GM21390 (cell line): ENCODE measurements around the gene SIRT3.
"Not testable (repeated sequence)": the region's sequence is repeated elsewhere in the genome, so short reads cannot be mapped to it uniquely, and the experiment has no call there.

Source experiments
- ATAC-seq: cut with Tn5 transposase; IDR thresholded peaks from one replicate; pipeline ENCODE4 v1.9.1; 2021; ENCODE audit not compliant: unreplicated experiment

SIRT3 gene

GRCh38 chr11:204587-205109 is 31.5 kb downstream of the SIRT3 start:
- no peak for ATAC-seq

GRCh38 chr11:203945-204586 is 32.1 kb downstream of the SIRT3 start:
- no peak for ATAC-seq

- no peak for ATAC-seq
Observed at GRCh38 chr11:203056-203944, 32.8 kb downstream of the SIRT3 start.

DNA sequence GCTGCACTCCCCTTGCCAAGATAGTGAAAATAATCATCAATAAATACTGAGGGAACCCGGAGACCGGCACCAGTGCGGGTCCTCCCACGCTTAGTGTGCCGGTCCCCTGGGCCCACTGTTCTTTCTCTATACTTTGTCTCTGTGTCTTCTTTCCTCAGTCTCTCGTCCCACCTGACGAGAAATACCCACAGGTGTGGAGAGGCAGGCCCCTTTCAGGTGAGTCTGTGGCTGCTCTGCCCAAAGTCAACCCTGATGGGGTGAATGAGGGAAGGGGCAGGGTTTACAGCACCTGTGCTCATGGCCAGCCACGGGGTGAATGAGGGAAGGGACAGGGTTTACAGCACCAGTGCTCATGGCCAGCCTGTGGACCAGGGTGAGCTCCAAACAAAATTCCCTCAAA is 33.7 kb downstream of the SIRT3 start:
- ATAC-seq: no peak

GRCh38 chr11:201966-202365 is 34.2 kb downstream of the SIRT3 start:
- no peak for ATAC-seq

- ATAC-seq: no peak
Observed at GRCh38 chr11:200224-201003, 35.7 kb downstream of the SIRT3 start.

- ATAC-seq: no peak
Observed at GRCh38 chr11:199782-200181, 36.4 kb downstream of the SIRT3 start.

DNA sequence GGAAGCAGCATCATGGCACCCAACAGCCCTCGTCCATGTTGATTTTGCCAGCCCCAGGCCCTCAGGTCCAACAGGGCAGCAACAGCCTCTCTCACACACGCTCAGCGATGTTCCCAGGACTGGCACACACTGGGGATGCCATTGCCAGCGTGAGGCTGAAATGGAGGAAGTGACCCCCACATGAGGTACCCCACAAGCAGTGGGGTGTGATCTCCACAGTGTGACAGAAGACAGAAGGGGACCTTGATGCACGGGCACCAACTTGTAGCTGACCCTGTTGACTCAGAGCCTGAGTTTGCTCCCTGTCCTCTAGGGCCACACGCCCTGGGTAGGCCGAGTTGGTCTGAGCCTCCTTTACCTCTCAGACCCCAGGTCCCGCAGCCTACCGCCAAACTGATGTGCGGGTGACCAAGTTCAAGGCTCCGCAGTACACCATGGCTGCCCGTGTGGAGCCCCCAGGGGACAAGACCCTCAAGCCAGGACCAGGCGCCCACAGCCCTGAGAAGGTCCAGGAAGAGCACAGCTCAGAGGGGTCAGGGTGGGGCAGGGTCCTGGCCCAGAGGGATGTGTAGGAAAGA is 37.0 kb downstream of the SIRT3 start:
- ATAC-seq: no peak

- no peak for ATAC-seq
Observed at GRCh38 chr11:198236-198806, 37.8 kb downstream of the SIRT3 start.

DNA sequence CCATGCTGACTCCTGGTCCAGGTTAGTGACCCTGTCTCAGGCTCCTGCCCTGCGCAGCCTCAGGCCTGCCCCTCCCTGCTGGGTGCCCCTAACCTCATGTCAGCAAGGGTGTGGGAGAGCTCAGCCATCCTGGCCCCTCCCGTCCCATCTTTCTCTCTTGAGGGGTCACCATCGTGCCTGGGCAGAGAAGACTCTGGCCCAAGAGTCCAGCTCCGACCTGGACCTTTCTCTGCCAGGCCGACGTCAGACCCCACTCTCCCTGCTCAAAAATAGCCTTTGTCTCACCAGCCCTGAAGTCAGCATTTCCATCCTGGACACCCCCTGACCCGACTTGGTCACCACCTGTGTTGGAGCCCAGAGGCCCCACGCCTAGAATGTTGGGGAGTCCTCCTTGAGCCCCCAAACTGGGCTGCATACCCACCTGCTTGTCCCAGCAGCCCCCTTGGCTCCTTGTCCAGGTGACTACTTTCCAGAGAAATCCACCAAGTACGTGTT is 38.4 kb downstream of the SIRT3 start:
- no peak for ATAC-seq

- ATAC-seq: no peak
Observed at GRCh38 chr11:196786-197731, 39.1 kb downstream of the SIRT3 start.

GRCh38 chr11:193481-193880 is 42.7 kb downstream of the SIRT3 start:
- ATAC-seq: not testable (repeated sequence)

GRCh38 chr11:192674-193128 is 43.4 kb downstream of the SIRT3 start, which contains the start of gene SCGB1C1:
Gene SCGB1C1 (plus strand): TSS chr11:193078. CDS start chr11:193100, 22 bp downstream.
- ATAC-seq: not testable (repeated sequence)

DNA sequence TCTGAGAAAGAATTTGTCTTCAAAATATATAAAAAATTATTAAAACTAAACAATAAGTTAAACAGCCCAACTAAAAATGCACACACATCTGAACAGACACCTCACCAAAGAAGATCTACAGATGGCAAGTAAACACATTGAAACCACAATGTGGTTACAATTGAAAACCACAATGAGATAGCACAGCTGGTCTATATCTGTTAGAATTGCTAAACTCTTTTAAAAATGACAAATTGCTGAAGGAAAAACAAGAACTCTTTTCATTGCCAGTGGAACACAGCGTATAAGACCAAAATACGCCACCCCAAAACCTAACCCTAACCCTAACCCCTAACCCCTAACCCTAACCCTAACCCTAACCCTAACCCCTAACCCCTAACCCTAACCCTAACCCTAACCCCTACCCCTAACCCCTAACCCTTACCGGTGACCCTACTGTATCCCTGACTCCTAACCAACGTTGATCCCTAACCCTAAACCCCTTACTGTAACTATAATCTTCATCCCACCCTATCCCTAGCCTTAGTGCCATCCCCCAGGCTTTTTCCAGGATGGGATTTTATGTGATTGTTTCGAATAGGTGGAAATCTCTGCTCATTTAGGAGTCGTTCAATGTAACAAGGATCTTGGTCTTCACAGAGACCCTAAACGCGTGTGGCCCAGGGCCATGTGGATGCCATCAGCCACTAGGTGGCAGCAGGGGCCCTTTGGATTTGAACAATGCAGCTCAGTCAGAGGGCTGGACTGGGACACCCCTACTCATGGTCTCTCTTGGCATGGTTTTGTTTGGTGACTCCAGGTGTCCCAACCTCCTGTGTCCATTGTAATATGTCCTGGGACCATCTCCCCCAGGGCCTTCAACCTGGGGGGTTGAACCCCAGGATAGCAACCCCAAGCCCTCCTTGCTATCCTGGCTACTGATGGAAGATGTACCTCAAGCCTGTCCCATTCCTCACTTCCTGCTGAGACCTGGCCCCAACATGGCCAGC is 44.4 kb downstream of the SIRT3 start:
- ATAC-seq: not testable (repeated sequence)

DNA sequence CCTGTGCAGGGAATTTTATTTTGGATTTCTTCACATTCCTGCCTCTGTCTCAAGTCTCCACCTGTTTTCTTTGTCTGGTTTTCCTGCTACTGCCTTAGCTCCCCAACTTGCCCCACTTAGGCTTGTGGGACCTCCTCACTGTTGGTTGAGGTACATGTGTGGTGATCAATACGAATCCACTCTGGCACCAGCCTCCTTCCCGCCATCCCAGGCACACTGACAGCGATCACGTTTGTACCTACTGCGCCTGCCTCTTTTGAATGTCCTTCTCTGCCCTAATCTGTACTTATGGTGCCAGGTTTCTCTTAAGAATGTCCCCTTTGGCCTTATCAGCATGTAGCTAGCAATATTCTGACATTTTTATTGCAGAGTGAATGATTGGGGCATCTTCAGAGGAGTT is 45.6 kb downstream of the SIRT3 start:
- not testable (repeated sequence) for ATAC-seq

DNA sequence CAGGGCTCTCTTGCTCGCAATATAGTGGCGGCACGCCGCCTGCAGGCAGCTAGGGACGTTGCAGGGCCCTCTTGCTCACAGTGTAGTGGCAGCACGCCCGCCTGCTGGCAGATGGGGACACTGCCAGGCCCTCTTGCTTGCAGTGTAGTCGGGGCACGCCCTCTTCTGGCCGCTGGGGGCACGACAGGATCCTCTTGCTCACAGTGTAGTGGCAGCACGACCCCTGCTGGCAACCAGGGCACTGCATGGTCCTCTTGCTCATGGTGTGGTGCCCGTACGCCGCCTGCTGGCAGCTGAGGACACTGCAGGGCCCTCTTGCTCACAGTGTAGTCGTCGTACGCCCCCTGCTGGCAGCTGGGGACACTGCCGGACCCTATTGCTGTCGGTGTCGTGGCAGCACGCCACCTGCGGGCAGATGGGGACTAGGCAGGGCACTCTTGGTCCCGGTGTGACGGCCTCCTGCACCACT is 46.3 kb downstream of the SIRT3 start:
- ATAC-seq: peak; percentile 73

- ATAC-seq: not testable (repeated sequence)
Observed at GRCh38 chr11:189200-189783, 46.9 kb downstream of the SIRT3 start.
